ENCODE measurements around the gene ADAMTS19.

GRCh38 chr5:129506086-129506485 is 46.0 kb downstream of the ADAMTS19 start:
- TF ChIP-seq, protein P1, sequence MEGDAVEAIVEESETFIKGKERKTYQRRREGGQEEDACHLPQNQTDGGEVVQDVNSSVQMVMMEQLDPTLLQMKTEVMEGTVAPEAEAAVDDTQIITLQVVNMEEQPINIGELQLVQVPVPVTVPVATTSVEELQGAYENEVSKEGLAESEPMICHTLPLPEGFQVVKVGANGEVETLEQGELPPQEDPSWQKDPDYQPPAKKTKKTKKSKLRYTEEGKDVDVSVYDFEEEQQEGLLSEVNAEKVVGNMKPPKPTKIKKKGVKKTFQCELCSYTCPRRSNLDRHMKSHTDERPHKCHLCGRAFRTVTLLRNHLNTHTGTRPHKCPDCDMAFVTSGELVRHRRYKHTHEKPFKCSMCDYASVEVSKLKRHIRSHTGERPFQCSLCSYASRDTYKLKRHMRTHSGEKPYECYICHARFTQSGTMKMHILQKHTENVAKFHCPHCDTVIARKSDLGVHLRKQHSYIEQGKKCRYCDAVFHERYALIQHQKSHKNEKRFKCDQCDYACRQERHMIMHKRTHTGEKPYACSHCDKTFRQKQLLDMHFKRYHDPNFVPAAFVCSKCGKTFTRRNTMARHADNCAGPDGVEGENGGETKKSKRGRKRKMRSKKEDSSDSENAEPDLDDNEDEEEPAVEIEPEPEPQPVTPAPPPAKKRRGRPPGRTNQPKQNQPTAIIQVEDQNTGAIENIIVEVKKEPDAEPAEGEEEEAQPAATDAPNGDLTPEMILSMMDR (IDR thresholded peaks at IDR 0.05): no peak
- no peak for TF ChIP-seq ZFX (IDR thresholded peaks at IDR 0.05; ENCODE audit: borderline replicate concordance)

Data from 22Rv1 (cell line).